Sciatic nerve (tissue), 2 donors: Measurements from ENCODE around the gene RABIF. TPM values are rescaled to one million over a fixed set of nuclear protein-coding genes. Genes with fewer than 3 reads are reported as not detected.

ENCODE experiments used
- ATAC-seq: fragments of 200-7000 bp; cut with Tn5 transposase; one replicate; pipeline ENCODE4 v1.9.1; 2020; ENCODE audit warnings: mild to moderate bottlenecking, moderate library complexity
- DNase-seq: peaks from one replicate; pipeline ENCODE4 v3.0.0-alpha.2; 2020; ENCODE audit warnings: low spot score
- intact Hi-C: fragments of 100-400 bp; cut with DNase I; formaldehyde crosslinking; loops from one replicate; pipeline ENCODE4 v1.14.2; 2022
- total RNA-seq: library from RNA; stranded (reverse); fragmentation: NEBNext Ultra II Directional; extraction: Animal tissue kit (Norgen Biotek cat#: 25700); gene quantifications from one replicate; pipeline ENCODE4 v1.2.1, GENCODE V29; 2021
- donor health status: DM: no; HTN: no; CAD: no.
- donor health status: DM: no; HTN: no; CAD: no.

The RABIF gene
- total RNA-seq, 1 donor from 2014 or later: 5.3 TPM

- no peak for DNase-seq
- intact Hi-C loops: no loop called here
- ATAC-seq: no peak
Observed at GRCh38 chr1:202880961-202881460, 7.9 kb downstream of the RABIF start.

GRCh38 chr1:202880062-202880461 is 8.9 kb downstream of the RABIF start:
- DNase-seq: no peak
- no peak for ATAC-seq
- intact Hi-C loops: no loop called here

- intact Hi-C loops: no loop called here
- ATAC-seq (no peak), DNase-seq (no peak)
Observed at GRCh38 chr1:202879128-202879527, 9.8 kb downstream of the RABIF start.

GRCh38 chr1:202873026-202873425 is 15.9 kb downstream of the RABIF start:
- ATAC-seq (no peak), DNase-seq (no peak)
- intact Hi-C loops: no loop called here

GRCh38 chr1:202871367-202871766 is 17.6 kb downstream of the RABIF start:
- no peak for DNase-seq
- intact Hi-C loops: no loop called here
- no peak for ATAC-seq

GRCh38 chr1:202862679-202863560 is 26.0 kb downstream of the RABIF start:
- DNase-seq (no peak), ATAC-seq (no peak)
- intact Hi-C loops: no loop called here

- ATAC-seq (peak; percentile 97), DNase-seq (peak; percentile 93)
- intact Hi-C loops: no loop called here
Observed at GRCh38 chr1:202861420-202862132, 27.4 kb downstream of the RABIF start.

GRCh38 chr1:202860744-202861419 is 28.1 kb downstream of the RABIF start:
- ATAC-seq (peak; percentile 34), DNase-seq (no peak)
- intact Hi-C loops: no loop called here

- DNase-seq (peak; percentile 72), ATAC-seq (peak; percentile 5)
- intact Hi-C loops: no loop called here
Observed at GRCh38 chr1:202858789-202859414, 30.0 kb downstream of the RABIF start.

GRCh38 chr1:202858331-202858730 is 30.6 kb downstream of the RABIF start:
- ATAC-seq (peak; percentile 83), DNase-seq (peak; percentile 77)
- intact Hi-C loops: no loop called here

GRCh38 chr1:202857136-202857610 is 31.8 kb downstream of the RABIF start:
- no peak for DNase-seq
- intact Hi-C loops: no loop called here
- ATAC-seq: no peak

- no peak for DNase-seq
- intact Hi-C loops: no loop called here
- ATAC-seq: no peak
Observed at GRCh38 chr1:202856014-202856413, 32.9 kb downstream of the RABIF start.

- ATAC-seq (no peak), DNase-seq (no peak)
- intact Hi-C loops: no loop called here
Observed at GRCh38 chr1:202854787-202855186, 34.2 kb downstream of the RABIF start.

- no peak for DNase-seq
- no peak for ATAC-seq
- intact Hi-C loops: no loop called here
Observed at GRCh38 chr1:202852163-202852904, 36.6 kb downstream of the RABIF start.

- intact Hi-C loops: no loop called here
- ATAC-seq: peak; percentile 94
- peak; percentile 64 for DNase-seq
Observed at GRCh38 chr1:202850593-202851362, 38.2 kb downstream of the RABIF start.

GRCh38 chr1:202848191-202848542 is 40.8 kb downstream of the RABIF start:
- DNase-seq (no peak), ATAC-seq (no peak)
- intact Hi-C loops: no loop called here

GRCh38 chr1:202844935-202845334 is 44.0 kb downstream of the RABIF start:
- intact Hi-C loops: no loop called here

GRCh38 chr1:202844259-202844658 is 44.7 kb downstream of the RABIF start:
- intact Hi-C loops: no loop called here
- DNase-seq (no peak), ATAC-seq (no peak)

More at GRCh38 chr1:202844935-202845334, 44.0 kb downstream of the RABIF start:
- no peak for DNase-seq
- no peak for ATAC-seq
